ENCODE data around the gene SERPINB6. TPM values are rescaled to one million over a fixed set of nuclear protein-coding genes. Genes with fewer than 3 reads are reported as not detected.
A peak's percentile ranks its signal among the peaks of the same experiment; 100 is the strongest.
"Not testable (repeated sequence)": the region's sequence is repeated elsewhere in the genome, so short reads cannot be mapped to it uniquely, and the experiment has no call there.

SERPINB6 gene
- total RNA-seq, 1 donor from 2014 or later: 186 TPM

DNA sequence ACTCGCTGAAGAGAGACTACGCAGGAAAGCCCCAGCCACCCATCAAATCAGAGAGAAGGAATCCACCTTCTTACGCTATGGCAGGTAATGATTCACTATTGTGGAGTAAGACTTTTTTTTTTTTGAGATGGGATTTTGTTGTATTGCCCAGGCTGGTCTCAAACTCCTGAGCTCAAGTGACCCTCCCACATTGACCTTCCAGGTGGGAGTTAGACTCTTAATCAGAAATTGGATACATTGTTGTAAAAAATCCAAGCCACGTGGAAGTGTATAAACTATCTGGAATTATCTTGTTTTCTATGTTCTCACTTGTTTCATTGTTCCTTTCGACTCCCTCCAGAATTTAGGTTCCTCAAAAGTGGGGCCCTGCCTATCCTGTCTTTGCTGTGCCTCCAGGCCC, 35.1 kb upstream of the SERPINB6 start:
- no peak for DNase-seq (ENCODE audit: low spot score)
- H3K36me3 Mint-ChIP-seq (ENCODE audit: low read depth, unreplicated experiment): peaks cover 51% of the 10 kb centered on the region
- no peak overlapping the region for H3K27ac Mint-ChIP-seq (ENCODE audit: unreplicated experiment)
- no peaks in the 10 kb centered on the region for H3K9me3 Mint-ChIP-seq (ENCODE audit: unreplicated experiment)
- no peak overlapping the region for H3K4me3 Mint-ChIP-seq (ENCODE audit: unreplicated experiment)
- TF ChIP-seq, protein P1, sequence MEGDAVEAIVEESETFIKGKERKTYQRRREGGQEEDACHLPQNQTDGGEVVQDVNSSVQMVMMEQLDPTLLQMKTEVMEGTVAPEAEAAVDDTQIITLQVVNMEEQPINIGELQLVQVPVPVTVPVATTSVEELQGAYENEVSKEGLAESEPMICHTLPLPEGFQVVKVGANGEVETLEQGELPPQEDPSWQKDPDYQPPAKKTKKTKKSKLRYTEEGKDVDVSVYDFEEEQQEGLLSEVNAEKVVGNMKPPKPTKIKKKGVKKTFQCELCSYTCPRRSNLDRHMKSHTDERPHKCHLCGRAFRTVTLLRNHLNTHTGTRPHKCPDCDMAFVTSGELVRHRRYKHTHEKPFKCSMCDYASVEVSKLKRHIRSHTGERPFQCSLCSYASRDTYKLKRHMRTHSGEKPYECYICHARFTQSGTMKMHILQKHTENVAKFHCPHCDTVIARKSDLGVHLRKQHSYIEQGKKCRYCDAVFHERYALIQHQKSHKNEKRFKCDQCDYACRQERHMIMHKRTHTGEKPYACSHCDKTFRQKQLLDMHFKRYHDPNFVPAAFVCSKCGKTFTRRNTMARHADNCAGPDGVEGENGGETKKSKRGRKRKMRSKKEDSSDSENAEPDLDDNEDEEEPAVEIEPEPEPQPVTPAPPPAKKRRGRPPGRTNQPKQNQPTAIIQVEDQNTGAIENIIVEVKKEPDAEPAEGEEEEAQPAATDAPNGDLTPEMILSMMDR (IDR thresholded peaks at IDR 0.05; ENCODE audit: unreplicated experiment): no peak
- peaks cover 10% of the 10 kb centered on the region for H3K4me1 Mint-ChIP-seq (ENCODE audit: unreplicated experiment)
- peaks cover 8% of the 10 kb centered on the region for H3K27me3 Mint-ChIP-seq (ENCODE audit: unreplicated experiment)

DNA sequence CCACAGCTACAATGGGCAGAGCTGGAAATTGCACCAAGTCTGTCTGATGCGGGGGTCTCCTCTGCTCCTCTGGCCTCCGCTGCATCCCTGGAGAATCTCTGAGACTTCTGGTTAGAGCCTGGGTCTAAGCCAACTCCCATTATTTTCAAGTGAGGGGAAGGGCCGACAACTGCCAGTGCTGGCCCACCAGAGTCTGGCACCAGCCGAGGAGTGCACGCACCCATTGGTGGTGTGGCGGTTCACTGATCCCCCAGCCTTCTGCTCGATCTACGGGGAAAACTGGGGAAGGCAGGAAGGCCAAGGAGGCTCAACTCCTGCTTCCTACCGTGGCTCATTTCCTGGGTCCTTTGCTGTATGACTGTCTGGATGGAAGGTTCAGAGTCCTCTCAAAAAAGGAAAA, 34.5 kb upstream of the SERPINB6 start:
- Mint-ChIP-seq H3K4me1 (ENCODE audit: unreplicated experiment) (peaks cover 10% of the 10 kb centered on the region), H3K27me3 (ENCODE audit: unreplicated experiment) (peaks cover 8% of the 10 kb centered on the region), H3K36me3 (ENCODE audit: low read depth, unreplicated experiment) (peaks cover 45% of the 10 kb centered on the region), H3K27ac (ENCODE audit: unreplicated experiment) (no peak overlapping the region), H3K9me3 (ENCODE audit: unreplicated experiment) (no peaks in the 10 kb centered on the region), H3K4me3 (ENCODE audit: unreplicated experiment) (no peak overlapping the region)
- DNase-seq (ENCODE audit: low spot score): no peak
- TF ChIP-seq, protein P1 (IDR thresholded peaks at IDR 0.05; ENCODE audit: unreplicated experiment): no peak

DNA sequence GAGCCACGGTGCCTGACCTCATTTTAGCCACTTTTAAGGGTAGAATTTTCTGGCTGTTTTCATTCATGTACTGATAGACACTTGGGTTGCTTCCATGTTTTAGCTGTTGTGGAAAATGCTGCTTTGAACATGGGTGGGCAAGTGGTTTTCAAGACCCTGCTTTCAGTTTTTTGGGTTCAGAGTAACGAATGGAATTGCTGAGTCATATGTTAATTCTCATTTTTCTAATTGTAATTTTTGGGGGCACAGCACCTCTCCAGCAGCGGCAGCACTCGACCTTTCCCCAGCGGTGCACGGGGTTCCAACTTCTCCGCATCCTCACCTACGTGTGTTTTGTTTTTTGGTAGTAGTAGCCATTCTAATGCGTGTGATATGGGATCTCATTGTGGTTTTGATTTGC, 33.7 kb upstream of the SERPINB6 start:
- H3K4me1 Mint-ChIP-seq (ENCODE audit: unreplicated experiment): peaks cover 13% of the 10 kb centered on the region
- no peak for DNase-seq (ENCODE audit: low spot score)
- H3K27ac Mint-ChIP-seq (ENCODE audit: unreplicated experiment): no peak overlapping the region
- no peaks in the 10 kb centered on the region for H3K9me3 Mint-ChIP-seq (ENCODE audit: unreplicated experiment)
- TF ChIP-seq, protein P1 (IDR thresholded peaks at IDR 0.05; ENCODE audit: unreplicated experiment): no peak
- H3K4me3 Mint-ChIP-seq (ENCODE audit: unreplicated experiment): peak overlapping the region; percentile 42
- peaks cover 37% of the 10 kb centered on the region for H3K36me3 Mint-ChIP-seq (ENCODE audit: low read depth, unreplicated experiment)
- peaks cover 8% of the 10 kb centered on the region for H3K27me3 Mint-ChIP-seq (ENCODE audit: unreplicated experiment)

DNA sequence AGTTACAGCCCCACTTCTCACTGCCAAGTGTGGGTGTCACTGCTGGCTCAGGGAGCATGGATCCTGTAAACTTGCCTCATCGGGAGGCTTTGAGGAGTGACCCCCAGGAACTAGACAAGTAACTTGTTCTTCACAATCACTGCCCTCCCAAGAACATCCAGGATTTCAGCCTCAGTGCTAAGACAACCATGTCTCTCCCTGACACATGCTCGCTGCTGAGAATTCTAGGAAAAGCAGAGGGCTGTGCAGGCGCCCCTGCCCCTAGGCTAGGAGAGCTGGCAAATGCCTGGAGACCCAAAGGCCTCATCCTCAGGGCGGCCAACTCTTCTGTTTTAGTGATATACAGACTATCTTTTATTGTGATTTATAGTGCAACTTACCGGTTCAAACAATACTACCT, 31.9 kb upstream of the SERPINB6 start:
- not testable (repeated sequence) for H3K4me1 Mint-ChIP-seq (ENCODE audit: unreplicated experiment); H3K9me3 Mint-ChIP-seq (ENCODE audit: unreplicated experiment); H3K4me3 Mint-ChIP-seq (ENCODE audit: unreplicated experiment); H3K27me3 Mint-ChIP-seq (ENCODE audit: unreplicated experiment); H3K27ac Mint-ChIP-seq (ENCODE audit: unreplicated experiment); DNase-seq (ENCODE audit: low spot score)
- peaks cover 22% of the 10 kb centered on the region for H3K36me3 Mint-ChIP-seq (ENCODE audit: low read depth, unreplicated experiment)

DNA sequence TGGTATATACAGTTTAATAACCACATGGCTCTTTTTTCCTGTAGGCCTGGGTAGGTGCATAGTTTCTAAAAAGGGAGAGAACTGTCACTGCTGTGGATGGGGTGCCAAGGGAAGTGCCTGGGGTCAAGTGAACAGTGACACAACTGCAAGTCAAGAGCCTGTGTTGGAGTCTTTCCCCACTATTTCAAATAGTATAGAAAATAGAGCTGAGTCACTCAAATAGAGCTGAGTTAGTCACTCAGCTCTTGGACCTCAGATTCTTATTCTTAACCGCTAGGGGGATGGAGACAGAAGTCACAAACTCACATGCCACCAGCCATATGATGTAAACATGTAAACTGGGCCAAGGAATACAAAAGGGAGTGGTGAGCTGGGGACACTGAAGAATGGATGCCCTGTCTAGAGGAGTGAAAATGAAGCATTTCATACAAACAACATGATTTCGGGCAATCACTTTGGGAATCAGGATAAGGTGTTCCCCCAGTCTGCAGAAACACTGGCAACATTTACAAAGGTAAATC, 30.5 kb upstream of the SERPINB6 start:
- H3K36me3 Mint-ChIP-seq (ENCODE audit: low read depth, unreplicated experiment): peaks cover 13% of the 10 kb centered on the region
- DNase-seq (ENCODE audit: low spot score): no peak
- peaks cover 9% of the 10 kb centered on the region for H3K27me3 Mint-ChIP-seq (ENCODE audit: unreplicated experiment)
- H3K27ac Mint-ChIP-seq (ENCODE audit: unreplicated experiment): no peak overlapping the region
- no peak overlapping the region for H3K4me3 Mint-ChIP-seq (ENCODE audit: unreplicated experiment)
- no peaks in the 10 kb centered on the region for H3K9me3 Mint-ChIP-seq (ENCODE audit: unreplicated experiment)
- TF ChIP-seq, protein P1 (IDR thresholded peaks at IDR 0.05; ENCODE audit: unreplicated experiment): peak; percentile 69
- peaks cover 12% of the 10 kb centered on the region for H3K4me1 Mint-ChIP-seq (ENCODE audit: unreplicated experiment)
